GM12873 (cell line): ENCODE results near the gene SLC29A1.

ENCODE experiments used
- TF ChIP-seq, protein P1 (sequence below): IDR thresholded peaks from 2 replicates; pipeline ENCODE4 v1.5.1; 2012; ENCODE audit warnings: low read depth, mild to moderate bottlenecking, moderate library complexity, low read length, control low read depth; ENCODE audit not compliant: insufficient read depth; ENCODE audit errors: missing control alignments

The SLC29A1 gene

GRCh38 chr6:44267252-44267651, 43.9 kb downstream of the SLC29A1 start:
- TF ChIP-seq, protein P1, sequence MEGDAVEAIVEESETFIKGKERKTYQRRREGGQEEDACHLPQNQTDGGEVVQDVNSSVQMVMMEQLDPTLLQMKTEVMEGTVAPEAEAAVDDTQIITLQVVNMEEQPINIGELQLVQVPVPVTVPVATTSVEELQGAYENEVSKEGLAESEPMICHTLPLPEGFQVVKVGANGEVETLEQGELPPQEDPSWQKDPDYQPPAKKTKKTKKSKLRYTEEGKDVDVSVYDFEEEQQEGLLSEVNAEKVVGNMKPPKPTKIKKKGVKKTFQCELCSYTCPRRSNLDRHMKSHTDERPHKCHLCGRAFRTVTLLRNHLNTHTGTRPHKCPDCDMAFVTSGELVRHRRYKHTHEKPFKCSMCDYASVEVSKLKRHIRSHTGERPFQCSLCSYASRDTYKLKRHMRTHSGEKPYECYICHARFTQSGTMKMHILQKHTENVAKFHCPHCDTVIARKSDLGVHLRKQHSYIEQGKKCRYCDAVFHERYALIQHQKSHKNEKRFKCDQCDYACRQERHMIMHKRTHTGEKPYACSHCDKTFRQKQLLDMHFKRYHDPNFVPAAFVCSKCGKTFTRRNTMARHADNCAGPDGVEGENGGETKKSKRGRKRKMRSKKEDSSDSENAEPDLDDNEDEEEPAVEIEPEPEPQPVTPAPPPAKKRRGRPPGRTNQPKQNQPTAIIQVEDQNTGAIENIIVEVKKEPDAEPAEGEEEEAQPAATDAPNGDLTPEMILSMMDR: no peak

DNA sequence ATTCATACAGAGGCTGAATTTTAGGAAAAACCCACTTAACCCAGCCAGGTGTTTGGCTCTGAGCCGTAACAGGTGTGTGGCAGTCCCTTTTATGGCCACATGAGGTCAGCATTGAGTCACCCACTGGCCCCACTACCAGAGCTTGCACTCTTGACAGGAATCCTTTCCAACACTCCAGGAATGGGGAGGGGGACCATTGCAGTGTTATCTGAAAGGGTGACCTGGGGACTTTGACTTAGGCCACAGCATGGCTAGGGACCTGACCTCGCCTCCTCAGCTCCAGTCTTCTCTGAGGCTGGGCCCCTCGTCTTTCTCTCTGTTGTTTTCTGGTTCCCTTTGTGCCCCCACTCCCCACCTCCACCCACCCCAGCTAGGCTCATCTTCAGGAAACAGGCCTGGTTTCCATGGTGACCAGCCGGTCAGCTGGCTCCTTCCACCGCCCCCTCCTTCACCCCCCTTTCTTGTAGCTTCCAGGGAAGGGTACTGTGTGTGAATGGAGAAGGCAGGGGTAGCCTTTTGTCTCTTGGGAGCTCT, 44.8 kb downstream of the SLC29A1 start:
- TF ChIP-seq, protein P1: peak; percentile 99

GRCh38 chr6:44269178-44269920, 46.0 kb downstream of the SLC29A1 start:
- TF ChIP-seq, protein P1: no peak

DNA sequence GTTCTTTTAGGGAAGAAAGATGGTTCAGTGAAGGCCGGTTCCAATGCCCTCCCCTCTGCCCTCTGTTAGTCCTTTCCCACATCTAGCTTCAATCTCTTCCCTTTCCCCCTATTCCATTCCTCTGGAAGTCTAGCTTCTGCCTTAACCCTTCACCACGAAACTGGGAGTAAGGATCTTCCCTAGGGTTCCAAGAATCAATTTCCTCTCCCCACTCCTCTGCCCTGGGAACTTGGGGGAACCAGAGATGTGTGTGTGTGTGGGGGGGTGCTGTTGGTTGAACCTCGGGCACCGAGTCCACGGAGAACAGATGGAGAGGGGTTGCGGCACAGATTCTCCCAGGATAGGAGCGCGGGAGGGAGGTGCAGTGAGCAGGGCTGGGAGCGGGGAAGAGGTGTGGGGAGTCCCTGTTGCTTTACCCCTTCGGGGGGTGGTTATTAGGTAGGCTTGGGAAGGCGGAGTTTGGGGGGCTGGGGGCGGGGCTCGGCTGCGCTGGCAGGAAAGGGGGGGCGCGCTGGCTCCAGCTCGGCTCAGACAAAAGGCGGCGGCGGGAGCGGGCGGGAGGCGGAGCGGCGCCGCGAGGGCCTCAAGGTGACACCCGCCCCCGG, 46.6 kb downstream of the SLC29A1 start, which contains the start of gene TMEM151B:
Gene TMEM151B, plus strand, starts transcription at position 530 of the 605 bp plus-strand sequence. CDS start 293 bp downstream, outside the sequence.
- TF ChIP-seq, protein P1: no peak

GRCh38 chr6:44270526-44271405, 47.4 kb downstream of the SLC29A1 start:
- TF ChIP-seq, protein P1: no peak

DNA sequence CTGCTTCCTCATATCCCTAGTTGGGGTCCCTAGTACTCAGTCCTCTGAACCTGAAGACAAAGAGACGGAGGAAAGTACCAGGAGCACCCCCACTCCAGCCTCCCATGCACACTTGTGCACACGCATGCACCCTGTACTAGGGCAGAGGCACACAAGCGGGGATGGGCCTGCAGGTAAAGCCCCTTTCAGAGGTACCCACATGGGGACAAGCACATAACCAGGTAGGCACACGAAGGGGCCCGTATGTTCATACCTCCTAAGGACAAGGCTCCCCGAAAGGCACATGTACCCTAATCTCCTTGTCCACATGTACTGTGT, 48.0 kb downstream of the SLC29A1 start:
- TF ChIP-seq, protein P1: no peak

GRCh38 chr6:44271914-44272313, 48.5 kb downstream of the SLC29A1 start:
- TF ChIP-seq, protein P1: no peak
